T-cell (primary cell): ENCODE results near the gene SLC35F4. TPM values are rescaled to one million over a fixed set of nuclear protein-coding genes. Genes with fewer than 3 reads are reported as not detected.

Source experiments
- ATAC-seq, 4 experiments: fragments of 200-7000 bp in 3 of 4; fragments of 150-1000 bp in 1 of 4; cut with Tn5 transposase; replicated peaks in 1 of 4; 1 replicate in 3 of 4; 2 replicates in 1 of 4; pipeline ENCODE4 v1.10.0; 2021; ENCODE audit warnings: moderate library complexity in 3 of 4, mild to moderate bottlenecking in 2 of 4, moderate number of reproducible peaks in 1 of 4
- CTCF ChIA-PET, 2 donors: fragments of 300-600 bp; sonication (Branson Sonifier 250); formaldehyde crosslinking; loops; one replicate each; lab custom pipeline; 2022; ENCODE audit warnings: antibody characterized with exemption in 2 of 2; lab: Charles Lee
- POLR2A ChIA-PET, 2 donors: fragments of 300-600 bp; sonication (Branson Sonifier 250); formaldehyde crosslinking; loops; one replicate each; lab custom pipeline; 2022; ENCODE audit warnings: antibody characterized with exemption in 2 of 2; lab: Charles Lee
- DNase-seq, 35 experiments: peaks; one replicate each; pipeline versions ENCODE4 v3.0.0 to v3.0.0-alpha.2; 2013 to 2023
- H3K27ac ChIP-seq: one replicate; pipeline ENCODE4 v1.5.1; 2013; ENCODE audit warnings: low read length
- H3K27me3 ChIP-seq, 2 experiments: replicated peaks in 1 of 2; 1 replicate in 1 of 2; 2 replicates in 1 of 2; pipeline versions ENCODE4 v1.6.1 to v1.7.0; 2013; ENCODE audit warnings: low read length in 1 of 2, mixed read lengths in 1 of 2; ENCODE audit not compliant: control insufficient read depth in 2 of 2, insufficient read depth in 2 of 2; ENCODE audit errors: extremely low read depth in 1 of 2
- H3K36me3 ChIP-seq, 2 donors: 1 replicate in 1 of 2; 2 replicates in 1 of 2; pipeline versions ENCODE4 v1.6.1 to v1.7.0; 2013; ENCODE audit warnings: low read length in 1 of 2; ENCODE audit not compliant: control insufficient read depth in 2 of 2, insufficient read depth in 1 of 2; ENCODE audit errors: extremely low read depth in 1 of 2
- H3K4me1 ChIP-seq, 2 experiments: 1 replicate in 1 of 2; 2 replicates in 1 of 2; pipeline versions ENCODE4 v1.6.1 to v1.7.0; 2013; ENCODE audit warnings: low read length in 2 of 2, mixed read lengths in 1 of 2; ENCODE audit not compliant: insufficient read depth in 2 of 2, control insufficient read depth in 1 of 2; ENCODE audit errors: extremely low read depth in 1 of 2
- H3K4me3 ChIP-seq, 2 donors: 1 replicate in 1 of 2; 2 replicates in 1 of 2; pipeline versions ENCODE4 v1.5.1 to v1.7.0; 2013; ENCODE audit warnings: mild to moderate bottlenecking in 2 of 2, low read length in 1 of 2, moderate library complexity in 1 of 2; ENCODE audit not compliant: control insufficient read depth in 1 of 2; ENCODE audit errors: extremely low read depth in 1 of 2
- H3K9me3 ChIP-seq: 2 replicates; pipeline ENCODE4 v1.7.0; 2013
- H3K27ac Mint-ChIP-seq, 2 donors: one replicate each; pipeline ENCODE4 v1.8.0; 2020 to 2021; ENCODE audit warnings: mild to moderate bottlenecking in 2 of 2, mixed read lengths in 2 of 2
- H3K27me3 Mint-ChIP-seq, 2 donors: one replicate each; pipeline ENCODE4 v1.8.0; 2021 to 2022; ENCODE audit warnings: mixed read lengths in 2 of 2
- H3K36me3 Mint-ChIP-seq: one replicate; pipeline ENCODE4 v1.8.0; 2021; ENCODE audit warnings: mixed read lengths
- H3K4me1 Mint-ChIP-seq, 3 donors: one replicate each; pipeline ENCODE4 v1.8.0; 2020 to 2022; ENCODE audit warnings: mixed read lengths in 3 of 3, mild to moderate bottlenecking in 1 of 3
- H3K4me3 Mint-ChIP-seq, 3 donors: one replicate each; pipeline ENCODE4 v1.8.0; 2020 to 2022; ENCODE audit warnings: mild to moderate bottlenecking in 3 of 3, mixed read lengths in 3 of 3, moderate library complexity in 3 of 3
- H3K9me3 Mint-ChIP-seq, 3 donors: one replicate each; pipeline ENCODE4 v1.8.0; 2020 to 2022; ENCODE audit warnings: mixed read lengths in 3 of 3
- WGBS: methylation state at CpG from one replicate; pipeline ENCODE4 v1.1.5; 2013; ENCODE audit warnings: missing lambda C conversion rate; ENCODE audit not compliant: insufficient coverage; 5-methylcytosine and 5-hydroxymethylcytosine counted together
- total RNA-seq, 35 experiments: library from RNA in 6 of 35; stranded (reverse) in 6 of 35; fragments of 120-200 nt in 1 of 35; gene quantifications; one replicate each; pipeline versions ENCODE4 v1.2.1 to v1.2.4 and lab custom pipeline; 2013 to 2026

SLC35F4 gene
- total RNA-seq, 5 donors from 2014 or later (not counting 1 experiment from before 2014, with no cell fraction given), result not detected

DNA sequence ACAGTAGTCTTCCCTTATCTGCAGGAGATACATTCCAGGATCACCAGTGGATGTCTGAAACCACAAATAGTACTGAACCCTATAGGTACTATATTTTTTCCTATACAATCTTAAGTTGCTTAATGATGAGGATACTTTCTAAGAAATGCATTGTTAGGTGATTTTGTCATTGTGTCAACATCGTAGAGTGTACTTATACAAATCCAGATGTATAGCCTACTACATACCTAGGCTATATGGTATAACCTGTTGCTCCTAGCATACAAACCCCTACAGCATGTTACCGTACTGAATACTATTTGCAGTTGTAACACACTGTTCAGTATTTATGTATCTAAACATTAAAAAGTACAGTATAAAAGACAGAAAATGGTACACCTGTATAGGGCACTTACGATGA is 165.9 kb downstream of the SLC35F4 start:
- ATAC-seq (no peak), DNase-seq (no peak)
- Mint-ChIP-seq H3K4me1 (no peaks in the 10 kb centered on the region), H3K36me3 (no peaks in the 10 kb centered on the region), H3K27me3 (no peaks in the 10 kb centered on the region), H3K27ac (no peak overlapping the region), H3K4me3 (no peak overlapping the region), H3K9me3 (no peaks in the 10 kb centered on the region)
- Histone ChIP-seq H3K36me3 (no peaks in the 10 kb centered on the region), H3K27me3 (no peaks in the 10 kb centered on the region), H3K4me1 (no peaks in the 10 kb centered on the region), H3K27ac (no peak overlapping the region), H3K9me3 (no peaks in the 10 kb centered on the region), H3K4me3 (no peak overlapping the region)
- WGBS, result no CpG with 5 or more reads among the region's 3 CpGs
- CTCF ChIA-PET, result no interaction called here
- POLR2A ChIA-PET, result no interaction called here

DNA sequence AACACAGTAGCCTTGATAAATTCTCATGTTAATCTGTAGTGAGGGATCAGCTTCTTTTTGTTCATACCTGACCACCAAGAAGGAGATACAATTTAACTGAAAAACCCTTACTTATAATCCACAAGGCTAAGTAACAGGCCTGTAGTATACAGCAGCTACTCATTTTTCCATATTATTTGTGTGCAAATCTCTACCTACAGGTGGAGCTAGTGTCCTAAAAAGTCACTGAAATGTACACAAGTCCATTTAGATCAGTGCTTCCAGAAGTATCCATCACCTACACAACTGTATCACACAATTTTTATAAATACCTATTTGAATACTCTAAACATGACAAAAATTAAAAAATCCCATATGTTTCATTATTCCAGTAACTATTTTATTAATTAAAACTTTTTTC is 173.2 kb downstream of the SLC35F4 start:
- ATAC-seq (no peak), DNase-seq (no peak)
- ChIA-PET POLR2A (no interaction called here), CTCF (interaction anchor here in 1 of 2 donors (0.5 kb wide), 1 partner anchor 16 kb away, joined by 3 read pairs; no protein-coding TSS in a partner anchor)
- Mint-ChIP-seq H3K27ac (no peak overlapping the region), H3K36me3 (no peaks in the 10 kb centered on the region), H3K4me3 (no peak overlapping the region), H3K27me3 (no peaks in the 10 kb centered on the region), H3K9me3 (peaks cover 0 to 4% (median 4%) of the 10 kb centered on the region in 3 donors), H3K4me1 (no peaks in the 10 kb centered on the region)
- Histone ChIP-seq H3K27me3 (no peaks in the 10 kb centered on the region), H3K4me1 (no peaks in the 10 kb centered on the region), H3K9me3 (no peaks in the 10 kb centered on the region), H3K36me3 (no peaks in the 10 kb centered on the region), H3K27ac (no peak overlapping the region), H3K4me3 (no peak overlapping the region)

DNA sequence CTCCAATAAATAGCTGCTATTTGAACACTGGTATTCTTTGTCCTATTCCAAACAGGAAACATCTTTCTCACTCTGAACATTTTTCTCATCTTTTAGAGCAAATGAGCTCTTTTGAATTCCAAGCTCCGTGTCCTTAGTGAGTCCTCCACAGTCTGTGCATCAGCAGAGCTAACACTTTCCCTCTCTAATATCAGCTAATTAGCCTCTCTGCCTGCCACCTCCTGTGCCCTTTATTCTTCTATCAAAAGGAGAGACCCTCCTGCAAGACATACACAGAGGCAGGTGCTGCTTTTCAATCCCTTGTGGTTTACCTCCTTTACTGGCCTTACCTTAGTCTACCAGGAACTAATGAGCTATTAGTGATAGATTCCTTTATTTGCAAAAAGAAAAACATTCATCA is 178.5 kb downstream of the SLC35F4 start:
- CTCF ChIA-PET, result no interaction called here
- Histone ChIP-seq H3K36me3 (no peaks in the 10 kb centered on the region), H3K27me3 (peaks cover 0 to 2% of the 10 kb centered on the region in 2 experiments), H3K4me3 (no peak overlapping the region), H3K9me3 (no peaks in the 10 kb centered on the region), H3K4me1 (no peaks in the 10 kb centered on the region), H3K27ac (no peak overlapping the region)
- H3K27me3 Mint-ChIP-seq, result no peaks in the 10 kb centered on the region
- H3K9me3 Mint-ChIP-seq, result peaks cover 0 to 4% (median 2%) of the 10 kb centered on the region in 3 donors
- WGBS, result 82% methylated on average over 1 of the region's 1 CpG
- H3K36me3 Mint-ChIP-seq, result no peaks in the 10 kb centered on the region
- H3K4me3 Mint-ChIP-seq, result no peak overlapping the region
- H3K27ac Mint-ChIP-seq, result no peak overlapping the region
- no peak for DNase-seq
- no peak for ATAC-seq
- POLR2A ChIA-PET, result no interaction called here
- H3K4me1 Mint-ChIP-seq, result no peaks in the 10 kb centered on the region

DNA sequence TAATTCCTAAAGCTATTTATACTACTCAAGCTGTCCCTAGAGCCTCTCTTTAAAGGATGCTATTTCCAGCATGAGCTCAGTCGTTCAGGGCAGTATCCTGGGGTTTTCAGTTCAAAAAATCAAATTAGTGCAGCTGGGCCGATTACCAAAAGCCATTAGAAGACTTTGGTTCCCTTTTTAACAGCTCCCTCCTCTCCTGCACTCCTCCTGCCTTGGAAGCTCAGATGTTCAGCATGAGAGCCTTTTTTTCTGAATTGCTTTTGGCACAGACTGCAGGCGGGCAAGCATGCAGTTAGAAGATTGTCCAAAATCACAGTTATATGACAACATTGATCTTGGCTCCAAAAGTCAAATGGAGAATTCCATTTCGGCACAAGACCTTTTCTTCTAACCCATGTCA is 179.6 kb downstream of the SLC35F4 start:
- Histone ChIP-seq H3K4me3 (no peak overlapping the region), H3K36me3 (no peaks in the 10 kb centered on the region), H3K27ac (no peak overlapping the region), H3K9me3 (no peaks in the 10 kb centered on the region), H3K4me1 (no peaks in the 10 kb centered on the region), H3K27me3 (peaks cover 0 to 2% of the 10 kb centered on the region in 2 experiments)
- ATAC-seq (no peak), DNase-seq (no peak)
- Mint-ChIP-seq H3K4me1 (no peaks in the 10 kb centered on the region), H3K9me3 (peaks cover 0 to 4% (median 2%) of the 10 kb centered on the region in 3 donors), H3K27me3 (no peaks in the 10 kb centered on the region), H3K36me3 (no peaks in the 10 kb centered on the region), H3K27ac (no peak overlapping the region), H3K4me3 (no peak overlapping the region)
- 40% methylated on average over 3 of the region's 4 CpGs for WGBS
- ChIA-PET POLR2A (no interaction called here), CTCF (no interaction called here)

DNA sequence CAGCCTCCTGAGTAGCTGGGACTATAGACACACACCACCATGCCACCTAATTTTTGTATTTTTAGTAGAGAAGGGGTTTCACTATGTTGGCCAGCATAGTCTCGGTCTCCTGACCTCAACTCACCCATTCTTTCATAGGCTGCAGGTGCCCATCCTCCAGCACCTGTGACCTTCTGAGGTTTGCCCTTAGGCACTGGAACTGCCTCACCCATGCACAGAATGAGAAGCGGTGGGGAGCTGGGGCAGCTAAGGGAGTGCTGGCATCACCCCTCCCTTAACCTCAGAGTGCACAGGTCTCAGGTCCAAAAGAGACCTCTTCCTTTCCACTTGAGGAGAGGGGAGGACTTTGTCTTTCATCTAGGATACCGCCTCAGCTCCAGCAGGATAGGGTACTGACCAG is 194.9 kb downstream of the SLC35F4 start:
- ATAC-seq (no peak), DNase-seq (no peak)
- H3K27me3 ChIP-seq, result no peaks in the 10 kb centered on the region
- CTCF ChIA-PET, result no interaction called here
- peaks cover 11 to 18% (median 13%) of the 10 kb centered on the region in 3 donors for H3K9me3 Mint-ChIP-seq
- no peak overlapping the region for H3K4me3 ChIP-seq
- H3K27ac Mint-ChIP-seq, result no peak overlapping the region
- peaks cover 0 to 5% of the 10 kb centered on the region in 2 donors for H3K27me3 Mint-ChIP-seq
- no peaks in the 10 kb centered on the region for H3K36me3 Mint-ChIP-seq
- H3K4me1 Mint-ChIP-seq, result no peaks in the 10 kb centered on the region
- H3K9me3 ChIP-seq, result no peaks in the 10 kb centered on the region
- no peak overlapping the region for H3K27ac ChIP-seq
- no peaks in the 10 kb centered on the region for H3K4me1 ChIP-seq
- H3K36me3 ChIP-seq, result no peaks in the 10 kb centered on the region
- no peak overlapping the region for H3K4me3 Mint-ChIP-seq
- POLR2A ChIA-PET, result no interaction called here
- no CpG with 5 or more reads among the region's 3 CpGs for WGBS

DNA sequence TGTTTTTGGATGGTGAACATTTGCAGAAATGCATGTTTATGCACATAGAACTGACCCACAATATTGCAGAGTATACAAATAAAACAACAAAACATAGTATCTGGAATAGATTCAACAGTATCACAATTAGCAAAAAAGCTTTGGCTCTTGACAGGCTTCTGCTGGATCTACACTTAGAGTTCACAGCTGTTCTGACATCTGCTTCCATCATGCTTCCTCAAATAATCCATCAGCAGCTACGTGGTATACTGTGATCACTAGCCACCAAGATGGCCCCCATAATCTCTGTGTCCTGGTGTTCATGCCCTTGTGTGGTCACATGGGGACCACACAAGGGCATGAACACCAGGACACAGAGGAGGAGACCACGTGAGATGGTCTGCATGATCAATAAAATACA is 205.7 kb downstream of the SLC35F4 start:
- Mint-ChIP-seq H3K27me3 (no peaks in the 10 kb centered on the region), H3K27ac (no peak overlapping the region), H3K9me3 (peaks cover 8 to 14% (median 10%) of the 10 kb centered on the region in 3 donors), H3K4me1 (no peaks in the 10 kb centered on the region), H3K36me3 (no peaks in the 10 kb centered on the region), H3K4me3 (no peak overlapping the region)
- H3K27ac ChIP-seq, result no peak overlapping the region
- ChIA-PET POLR2A (interaction anchor here in 1 of 2 donors (0.6 kb wide), 1 partner anchor 182 kb away, joined by 3 read pairs; no protein-coding TSS in a partner anchor), CTCF (no interaction called here)
- H3K4me3 ChIP-seq, result no peak overlapping the region
- no peaks in the 10 kb centered on the region for H3K4me1 ChIP-seq
- H3K36me3 ChIP-seq, result no peaks in the 10 kb centered on the region
- H3K9me3 ChIP-seq, result no peaks in the 10 kb centered on the region
- WGBS, result 30% methylated on average over 2 of the region's 2 CpGs
- DNase-seq (no peak), ATAC-seq (no peak)
- no peaks in the 10 kb centered on the region for H3K27me3 ChIP-seq

DNA sequence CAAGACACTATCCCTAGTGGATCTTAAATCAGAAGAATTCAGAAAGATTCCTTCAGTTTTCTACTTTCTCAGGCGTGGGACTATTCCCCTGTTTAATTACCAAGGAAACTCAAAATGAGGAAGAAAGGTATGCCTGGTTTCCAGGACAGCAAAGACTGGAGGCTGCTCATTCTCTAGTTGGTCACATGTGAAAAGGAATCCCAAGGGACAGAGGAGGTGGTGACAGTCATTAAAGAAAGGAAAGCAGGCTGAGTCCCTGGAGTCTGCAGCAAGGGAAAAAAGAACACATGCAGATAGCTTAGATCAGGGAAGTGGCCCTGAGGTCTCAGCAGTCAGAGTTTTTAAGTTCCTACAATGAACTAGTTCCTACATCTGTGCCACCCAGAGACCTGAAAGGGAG is 206.8 kb downstream of the SLC35F4 start:
- no peaks in the 10 kb centered on the region for H3K27me3 Mint-ChIP-seq
- no peak overlapping the region for H3K4me3 Mint-ChIP-seq
- DNase-seq (no peak), ATAC-seq (no peak)
- Histone ChIP-seq H3K27ac (no peak overlapping the region), H3K4me1 (no peaks in the 10 kb centered on the region), H3K4me3 (no peak overlapping the region), H3K9me3 (no peaks in the 10 kb centered on the region), H3K36me3 (no peaks in the 10 kb centered on the region), H3K27me3 (no peaks in the 10 kb centered on the region)
- WGBS, result no CpG with 5 or more reads among the region's 1 CpG
- no peaks in the 10 kb centered on the region for H3K4me1 Mint-ChIP-seq
- ChIA-PET CTCF (no interaction called here), POLR2A (no interaction called here)
- H3K9me3 Mint-ChIP-seq, result peaks cover 10 to 14% (median 10%) of the 10 kb centered on the region in 3 donors
- no peak overlapping the region for H3K27ac Mint-ChIP-seq
- H3K36me3 Mint-ChIP-seq, result no peaks in the 10 kb centered on the region
